ENCODE results near the gene DUSP16. TPM values are rescaled to one million over a fixed set of nuclear protein-coding genes. Genes with fewer than 3 reads are reported as not detected.

Gene DUSP16
- total and polyA plus RNA-seq, 2 experiments from 2014 or later, result 11.7 to 59.4 TPM

- H3K4me3 Mint-ChIP-seq, result no peak overlapping the region
- no peak for ATAC-seq
- no peak overlapping the region for H3K27ac Mint-ChIP-seq
These were observed 110.2 kb downstream of the DUSP16 start for GRCh38 chr12:12452326-12452902.

More at GRCh38 chr12:12452326-12452902, 110.2 kb downstream of the DUSP16 start:
- Histone ChIP-seq H3K4me2 (no peak overlapping the region), H3K27me3 (ENCODE audit: insufficient read depth) (no peaks in the 10 kb centered on the region), H3K4me1 (ENCODE audit: insufficient read depth) (peaks cover 13% of the 10 kb centered on the region), H3F3A (replicated peaks; ENCODE audit: low read depth) (0 out of 2 replicates have a peak, but pooled peaks cover 2% of the 10 kb centered on the region), H3K27ac (ENCODE audit: low read depth) (no peak overlapping the region), H3K9me2 (ENCODE audit: insufficient read depth) (no peaks in the 10 kb centered on the region), H3K4me3 (no peak overlapping the region), H3K79me2 (replicated peaks; ENCODE audit: insufficient read depth) (no peaks in the 10 kb centered on the region), H3K36me3 (ENCODE audit: insufficient read depth) (no peaks in the 10 kb centered on the region), H2AFZ (no peak overlapping the region), H4K20me1 (replicated peaks; ENCODE audit: insufficient read depth) (no peaks in the 10 kb centered on the region)
- Mint-ChIP-seq H3K36me3 (ENCODE audit: low read depth) (no peaks in the 10 kb centered on the region), H3K9me3 (no peaks in the 10 kb centered on the region), H3K4me1 (peaks cover 18% of the 10 kb centered on the region), H3K27me3 (ENCODE audit: insufficient read depth, low read depth, poor library complexity) (peaks cover 3% of the 10 kb centered on the region)
- DNase-seq (ENCODE audit: low spot score), result no peak
- TF ChIP-seq ZNF331 (CRISPR knock-in tag; IDR thresholded peaks at IDR 0.05; ENCODE audit: low read depth) (no peak), ZNF462 (CRISPR knock-in tag; IDR thresholded peaks at IDR 0.05) (no peak), STAT1 (IDR thresholded peaks at IDR 0.05; ENCODE audit: unreplicated experiment) (no peak), NANOG (IDR thresholded peaks at IDR 0.05; ENCODE audit: borderline replicate concordance) (no peak), REST (IDR thresholded peaks at IDR 0.05; ENCODE audit: unreplicated experiment) (no peak), ETS1 (IDR thresholded peaks at IDR 0.05) (no peak), CTCF (conservative IDR thresholded peaks at IDR 0.05; ENCODE audit: low read depth in 2 of 2) (no peak), JUNB (IDR thresholded peaks at IDR 0.05; ENCODE audit: unreplicated experiment) (no peak), EZH2phosphoT487 (IDR thresholded peaks at IDR 0.05; ENCODE audit: unreplicated experiment) (no peak), POLR2AphosphoS5 (IDR thresholded peaks at IDR 0.05; ENCODE audit: low read depth) (no peak), CREB1 (CRISPR knock-in tag; IDR thresholded peaks at IDR 0.05; ENCODE audit: low read depth) (no peak), EZH2 (IDR thresholded peaks at IDR 0.05; ENCODE audit: low read depth, unreplicated experiment) (no peak), ZNF114 (CRISPR knock-in tag; IDR thresholded peaks at IDR 0.05) (no peak)

Measured in GM23338 (cell line).